Activated T-helper 1 cell treated with anti-CD3 and anti-CD28 coated beads, Interleukin-2, amount 50 U/mL, for 16 hours (primary cell): ENCODE results near the gene HNRNPC.
A peak's percentile ranks its signal among the peaks of the same experiment; 100 is the strongest.
"Not testable (repeated sequence)": the region's sequence is repeated elsewhere in the genome, so short reads cannot be mapped to it uniquely, and the experiment has no call there.

Experiments used
- DNase-seq, 2 donors: peaks; one replicate each; pipeline ENCODE4 v3.0.0-alpha.2; 2020; ENCODE audit warnings: low read depth in 1 of 2, low spot score in 1 of 2

Gene HNRNPC

DNA sequence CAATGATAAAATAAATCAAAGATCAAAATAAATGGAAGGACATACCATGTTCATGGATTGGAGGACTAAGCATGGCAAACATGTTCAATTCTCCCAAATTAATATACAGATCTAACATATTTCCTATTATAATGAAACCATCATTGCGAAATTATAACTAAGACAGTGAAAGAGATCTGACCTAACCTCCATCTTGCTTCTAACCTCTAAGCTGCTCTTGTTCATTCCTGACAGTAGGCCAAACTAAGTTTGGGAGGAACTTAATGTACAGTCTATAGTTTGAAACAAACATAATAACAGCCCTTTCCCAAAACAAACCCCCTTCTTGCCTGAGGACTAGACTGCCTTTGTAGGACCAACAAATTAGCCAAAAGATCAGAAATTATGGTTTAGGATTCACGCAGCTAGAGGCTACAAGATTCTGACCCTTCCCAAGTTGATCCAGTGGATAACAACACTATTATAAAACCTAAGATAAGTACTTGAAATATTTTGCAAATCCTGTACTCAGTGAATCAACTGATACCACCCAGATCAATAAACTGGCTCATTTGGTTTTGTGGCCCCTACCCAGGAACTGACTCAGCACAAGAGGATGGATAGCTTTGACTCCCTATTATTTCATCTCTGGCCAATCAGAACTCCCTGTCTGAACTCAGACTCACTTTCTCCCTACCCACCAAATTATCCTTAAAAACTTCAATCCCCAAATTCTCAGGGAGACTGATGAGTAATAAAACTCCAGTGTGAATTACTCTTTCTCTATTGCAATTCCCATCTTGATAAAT lies 71.6 kb downstream of the HNRNPC start:
- no peak for DNase-seq

GRCh38 chr14:21194597-21194996 lies 74.6 kb downstream of the HNRNPC start:
- DNase-seq = no peak

DNA sequence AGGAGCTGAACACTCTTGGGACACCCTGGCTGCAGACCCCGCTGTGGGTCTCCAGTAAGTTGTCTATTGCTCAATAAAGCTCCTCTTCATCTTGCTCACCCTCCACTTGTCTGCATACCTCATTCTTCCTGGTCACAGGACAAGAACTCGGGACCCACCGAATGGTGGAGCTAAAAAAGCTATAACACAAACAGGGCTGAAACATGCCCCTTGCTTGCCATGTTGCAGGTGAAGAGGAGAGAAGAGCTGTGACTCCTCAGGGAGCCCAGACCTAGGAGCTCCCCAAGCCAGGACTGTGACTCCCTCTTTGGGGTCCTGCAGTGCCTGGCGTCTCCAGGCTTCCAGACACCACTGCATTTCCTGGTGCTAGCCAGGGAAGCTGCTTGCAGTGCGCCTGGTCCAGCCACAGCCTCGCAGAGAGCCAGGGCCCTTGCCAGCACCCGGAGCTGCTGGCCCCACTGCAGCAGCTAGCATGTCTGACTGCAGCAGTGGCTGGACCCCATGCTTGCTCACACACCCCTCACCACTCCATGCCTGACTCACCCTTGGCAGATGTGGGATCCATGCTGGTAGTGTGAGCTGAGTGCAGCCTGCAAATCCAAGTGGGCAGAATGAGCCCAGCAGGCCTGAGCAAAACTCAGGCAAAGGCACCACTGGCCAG lies 76.2 kb downstream of the HNRNPC start:
- no peak for DNase-seq

- DNase-seq = no peak
These were observed 76.8 kb downstream of the HNRNPC start for GRCh38 chr14:21192447-21192822.

GRCh38 chr14:21191809-21192446 lies 77.3 kb downstream of the HNRNPC start:
- DNase-seq = peak; percentile 23 to 52

DNA sequence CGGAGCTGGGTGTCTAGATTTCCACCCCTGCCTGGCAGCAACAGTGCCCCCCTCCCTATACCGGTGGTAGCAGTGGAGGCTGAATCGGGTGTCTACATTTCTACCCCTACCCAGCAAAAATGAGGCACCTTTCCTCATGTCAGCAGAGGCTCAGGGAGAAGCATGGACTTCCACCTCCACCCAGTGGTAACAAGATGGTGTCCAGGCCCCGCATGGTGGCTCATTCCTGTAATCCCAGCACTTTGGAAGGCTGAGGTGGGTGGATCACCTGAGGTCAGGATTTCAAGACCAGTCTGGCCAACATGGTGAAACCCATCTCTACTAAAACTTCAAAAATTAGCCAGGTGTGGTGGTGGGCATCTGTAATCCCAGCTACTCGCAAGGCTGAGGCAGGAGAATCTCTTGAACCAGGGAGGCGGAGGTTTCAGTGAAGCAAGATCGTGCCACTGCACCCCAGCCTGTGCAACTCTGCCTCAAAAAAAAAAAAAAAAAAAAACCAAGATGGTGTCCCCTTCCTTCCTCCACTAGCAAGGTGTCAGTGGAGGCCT lies 77.9 kb downstream of the HNRNPC start:
- no peak for DNase-seq

GRCh38 chr14:21185491-21185890 lies 83.8 kb downstream of the HNRNPC start:
- no peak for DNase-seq

DNA sequence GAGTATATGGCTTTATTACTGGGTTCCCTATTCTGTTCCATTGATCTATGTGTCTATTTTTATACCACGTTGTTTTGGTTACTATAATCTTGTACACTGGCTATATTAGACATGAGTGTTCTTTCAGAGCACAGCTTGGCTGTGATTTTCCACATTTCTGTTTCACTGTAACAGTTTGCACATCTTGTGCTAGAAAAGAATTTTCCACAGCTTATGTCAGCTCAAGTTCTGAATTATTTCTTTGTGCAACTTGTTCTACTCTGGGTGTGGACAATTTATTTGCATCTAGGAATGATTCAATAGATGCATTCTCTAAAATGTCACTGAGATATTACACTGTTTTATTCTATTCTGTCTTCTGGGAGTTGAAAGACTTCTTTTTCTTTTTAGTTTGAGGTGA lies 85.0 kb downstream of the HNRNPC start:
- no peak for DNase-seq

DNA sequence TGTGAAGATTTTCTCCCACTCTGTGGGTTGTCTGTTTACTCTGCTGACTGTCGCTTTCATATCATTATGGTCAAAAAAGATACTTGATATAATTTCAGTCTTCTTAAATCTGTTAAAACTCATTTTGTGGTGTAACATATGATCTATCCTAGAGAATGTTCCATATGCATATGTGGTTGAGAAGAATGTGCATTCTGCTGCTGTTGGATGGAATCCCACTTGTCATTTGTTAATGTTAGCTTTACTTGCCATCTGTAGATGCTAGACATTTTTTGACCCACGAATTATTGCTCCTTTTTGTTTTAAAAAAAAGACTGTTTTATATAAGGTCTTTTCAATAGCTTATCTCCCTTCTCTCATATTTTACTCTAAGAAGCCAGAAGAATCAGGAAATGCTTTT lies 87.1 kb downstream of the HNRNPC start:
- no peak for DNase-seq

- DNase-seq = no peak
These were observed 98.1 kb downstream of the HNRNPC start for GRCh38 chr14:21171128-21171527.

DNA sequence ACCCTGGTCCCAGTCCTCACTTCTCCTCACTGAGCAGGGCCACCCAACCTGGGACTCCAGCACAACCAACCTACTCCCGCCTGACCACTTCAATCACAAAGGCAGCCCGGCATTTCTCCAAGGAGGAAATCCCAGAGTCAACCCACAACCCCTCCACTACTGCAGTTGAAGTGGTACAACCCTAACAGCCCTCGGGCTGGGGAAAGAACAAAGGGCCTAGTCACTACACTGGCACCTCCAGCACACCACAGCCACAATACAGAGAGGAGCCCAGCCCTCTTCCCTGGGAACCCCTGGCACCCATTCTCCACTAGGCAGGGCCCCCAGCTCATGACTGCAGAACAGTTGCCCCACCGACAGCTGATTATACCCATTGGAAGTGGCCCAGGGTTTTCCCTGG lies 99.7 kb downstream of the HNRNPC start:
- DNase-seq = no peak

DNA sequence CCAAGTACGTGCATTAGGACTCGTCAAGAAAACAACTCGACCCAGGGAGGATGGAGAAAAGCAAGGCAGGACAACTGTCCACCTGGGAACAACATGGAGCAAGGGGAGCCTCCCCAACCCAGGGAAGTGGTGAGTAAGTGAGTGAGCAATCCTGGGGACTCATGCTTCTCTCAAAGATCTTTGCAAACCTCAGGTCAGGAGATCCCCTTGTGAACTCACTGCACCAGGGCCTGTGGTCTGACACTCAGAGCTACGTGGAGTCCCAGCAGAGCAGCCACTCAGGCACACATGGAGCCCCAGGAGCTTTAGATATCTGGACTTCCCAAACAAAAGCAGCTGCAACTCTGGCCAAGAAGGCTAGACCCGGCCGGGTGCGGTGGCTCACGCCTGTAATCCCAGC lies 101.2 kb downstream of the HNRNPC start:
- no peak for DNase-seq

DNA sequence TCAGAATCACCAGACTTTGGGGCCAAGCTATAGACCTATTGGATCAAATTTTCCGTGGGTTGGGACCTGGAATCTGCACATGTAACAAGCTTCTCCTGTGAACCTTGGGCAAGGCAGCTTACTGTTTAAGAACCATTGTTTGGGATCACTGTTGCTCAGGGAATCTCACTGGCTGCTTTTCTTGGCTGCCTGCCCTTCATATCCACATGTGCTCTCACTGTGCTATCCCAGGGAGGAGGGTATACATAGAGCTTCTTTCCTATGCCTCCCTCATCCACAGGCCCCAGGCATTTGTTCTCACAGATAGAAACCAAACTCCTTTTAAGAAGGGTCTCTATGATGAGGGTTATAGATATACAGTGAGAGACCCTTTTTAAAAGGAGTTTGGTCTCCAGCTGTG lies 103.6 kb downstream of the HNRNPC start:
- DNase-seq = not testable (repeated sequence)

DNA sequence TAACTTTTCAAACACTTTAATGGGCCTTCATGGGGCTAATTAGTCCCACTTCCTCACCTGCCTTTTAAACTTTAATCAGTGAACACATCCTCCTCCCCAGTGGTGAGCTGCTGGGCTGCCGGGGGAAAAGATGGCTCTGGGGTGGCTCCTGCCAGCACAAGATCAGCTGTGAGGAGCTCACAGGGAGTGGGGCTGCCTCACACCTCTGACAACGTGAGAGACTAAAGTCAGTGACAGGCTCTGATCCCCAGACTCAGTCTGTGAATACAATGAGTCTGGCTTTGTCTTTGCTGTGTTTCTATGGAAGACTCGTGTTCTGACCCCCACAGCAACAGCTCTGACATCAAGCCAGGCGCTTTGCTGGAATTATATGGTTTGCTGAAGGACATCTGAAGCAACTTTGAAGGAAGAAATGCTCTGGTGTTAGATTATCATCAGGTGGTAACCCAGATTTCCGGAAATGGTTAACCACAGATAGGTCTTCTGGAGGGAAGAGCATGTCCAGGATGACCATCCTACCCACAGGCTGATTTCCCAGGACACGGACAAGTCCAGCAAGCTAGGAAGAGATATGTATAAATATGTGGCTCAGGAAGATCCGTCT lies 104.1 kb downstream of the HNRNPC start:
- not testable (repeated sequence) for DNase-seq

DNA sequence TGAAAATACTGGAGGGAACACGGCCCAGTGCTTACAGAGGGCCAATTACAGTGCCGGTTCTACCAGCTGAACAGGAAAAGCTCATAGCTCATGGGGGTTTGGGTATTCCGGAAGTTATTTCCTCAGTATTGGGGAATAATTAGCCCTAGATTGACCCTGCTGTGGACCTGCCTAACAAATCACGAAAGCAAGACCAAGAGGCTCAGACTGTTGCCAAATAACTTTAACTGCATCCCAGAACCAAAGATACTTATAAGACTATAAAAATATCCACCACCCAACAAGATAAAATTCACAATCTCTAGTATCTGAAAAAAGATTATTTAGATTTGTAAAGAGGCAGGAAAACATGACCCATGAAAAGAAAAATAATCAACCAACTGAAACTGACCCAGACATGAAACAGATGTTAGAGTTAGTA lies 105.4 kb downstream of the HNRNPC start:
- DNase-seq = no peak

DNA sequence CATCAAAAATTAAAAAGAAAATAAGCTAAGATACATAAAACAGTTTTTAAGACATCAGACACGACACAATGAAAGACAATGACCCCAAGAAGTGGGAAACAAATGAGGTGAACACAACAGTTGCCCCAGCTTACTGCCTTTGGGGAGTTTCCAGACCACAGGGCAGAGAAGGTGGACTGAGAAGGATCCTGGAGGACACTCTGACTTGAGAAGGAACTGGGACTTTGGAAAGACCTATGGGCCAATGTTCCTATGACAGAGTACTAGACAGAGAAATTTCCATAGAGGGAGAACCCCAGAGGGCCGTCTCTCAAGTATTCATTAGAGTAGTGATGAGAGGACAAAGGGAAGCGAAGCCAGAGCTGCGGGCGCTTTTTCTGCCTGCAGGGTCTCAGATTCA lies 107.2 kb downstream of the HNRNPC start:
- no peak for DNase-seq

- DNase-seq = no peak
These were observed 109.1 kb downstream of the HNRNPC start for GRCh38 chr14:21160061-21160610.
